Measurements from ENCODE around the gene GRHPR. TPM values are rescaled to one million over a fixed set of nuclear protein-coding genes. Genes with fewer than 3 reads are reported as not detected.
A peak's percentile ranks its signal among the peaks of the same experiment; 100 is the strongest.

Gene GRHPR
- total RNA-seq: 100 to 1,000 TPM in 2 of 4 donors, 10 to 100 TPM in 2; 81.7 to 135 (median 112) TPM

DNA sequence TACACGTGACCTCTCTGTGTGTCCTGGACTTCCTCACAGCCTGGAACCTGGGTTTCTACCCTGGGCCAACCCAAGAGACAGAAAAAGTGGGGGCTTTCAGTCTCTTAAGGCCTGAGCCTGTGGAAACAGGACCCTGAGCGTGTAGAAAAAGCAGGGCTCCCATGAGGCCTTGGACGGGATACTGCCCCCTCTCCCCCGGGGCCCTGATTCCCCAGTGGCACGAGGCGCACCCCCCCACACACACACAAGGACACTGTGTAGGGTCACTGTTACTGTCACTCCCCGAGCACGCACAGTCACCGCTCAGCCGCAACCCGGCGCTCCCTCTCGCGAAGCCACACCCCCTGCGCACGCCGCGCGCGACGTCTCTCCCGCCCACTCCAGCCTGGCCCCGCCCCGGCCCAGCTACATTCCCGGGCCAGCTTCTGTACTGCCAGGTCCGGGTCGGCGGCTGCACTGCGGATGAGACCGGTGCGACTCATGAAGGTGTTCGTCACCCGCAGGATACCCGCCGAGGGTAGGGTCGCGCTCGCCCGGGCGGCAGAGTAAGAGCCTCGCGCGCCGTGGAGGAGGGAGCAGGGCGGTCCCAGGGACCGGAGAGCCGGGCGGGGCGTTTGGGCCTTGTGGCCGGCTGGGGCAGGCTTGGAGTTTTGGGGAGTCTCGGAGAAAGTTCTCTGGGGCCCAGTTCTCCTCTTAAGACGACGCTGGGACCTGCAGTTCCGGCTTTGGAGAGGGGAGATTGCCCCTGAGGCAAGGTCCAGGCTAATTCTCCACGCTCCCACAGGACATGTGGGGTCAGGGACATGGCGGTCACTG is at the start of gene GRHPR:
TSS of gene GRHPR (plus strand) at position 408 of the 816 bp plus-strand sequence. CDS start at position 463, 55 bp downstream.
- peaks cover 4 to 12% of the 10 kb centered on the region in 2 donors for H3K4me1 ChIP-seq
- no peaks in the 10 kb centered on the region for H3K27me3 ChIP-seq
- no peaks in the 10 kb centered on the region for H3K9me3 ChIP-seq
- H3K36me3 ChIP-seq: no peaks in the 10 kb centered on the region
- intact Hi-C loops (cut with DNase I; ENCODE audit: low total_unique reads): no loop called here
- peak; percentile 82 to 89 for DNase-seq
- peak within 1 kb of the TSS; percentile 88 to 94 for H3K4me3 ChIP-seq
- H3K27ac ChIP-seq: peak within 1 kb of the TSS; percentile 71 to 85
- TF ChIP-seq, protein P1, sequence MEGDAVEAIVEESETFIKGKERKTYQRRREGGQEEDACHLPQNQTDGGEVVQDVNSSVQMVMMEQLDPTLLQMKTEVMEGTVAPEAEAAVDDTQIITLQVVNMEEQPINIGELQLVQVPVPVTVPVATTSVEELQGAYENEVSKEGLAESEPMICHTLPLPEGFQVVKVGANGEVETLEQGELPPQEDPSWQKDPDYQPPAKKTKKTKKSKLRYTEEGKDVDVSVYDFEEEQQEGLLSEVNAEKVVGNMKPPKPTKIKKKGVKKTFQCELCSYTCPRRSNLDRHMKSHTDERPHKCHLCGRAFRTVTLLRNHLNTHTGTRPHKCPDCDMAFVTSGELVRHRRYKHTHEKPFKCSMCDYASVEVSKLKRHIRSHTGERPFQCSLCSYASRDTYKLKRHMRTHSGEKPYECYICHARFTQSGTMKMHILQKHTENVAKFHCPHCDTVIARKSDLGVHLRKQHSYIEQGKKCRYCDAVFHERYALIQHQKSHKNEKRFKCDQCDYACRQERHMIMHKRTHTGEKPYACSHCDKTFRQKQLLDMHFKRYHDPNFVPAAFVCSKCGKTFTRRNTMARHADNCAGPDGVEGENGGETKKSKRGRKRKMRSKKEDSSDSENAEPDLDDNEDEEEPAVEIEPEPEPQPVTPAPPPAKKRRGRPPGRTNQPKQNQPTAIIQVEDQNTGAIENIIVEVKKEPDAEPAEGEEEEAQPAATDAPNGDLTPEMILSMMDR (IDR thresholded peaks at IDR 0.05): no peak
- peak; percentile 44 to 68 for TF ChIP-seq POLR2A (IDR thresholded peaks at IDR 0.05)

DNA sequence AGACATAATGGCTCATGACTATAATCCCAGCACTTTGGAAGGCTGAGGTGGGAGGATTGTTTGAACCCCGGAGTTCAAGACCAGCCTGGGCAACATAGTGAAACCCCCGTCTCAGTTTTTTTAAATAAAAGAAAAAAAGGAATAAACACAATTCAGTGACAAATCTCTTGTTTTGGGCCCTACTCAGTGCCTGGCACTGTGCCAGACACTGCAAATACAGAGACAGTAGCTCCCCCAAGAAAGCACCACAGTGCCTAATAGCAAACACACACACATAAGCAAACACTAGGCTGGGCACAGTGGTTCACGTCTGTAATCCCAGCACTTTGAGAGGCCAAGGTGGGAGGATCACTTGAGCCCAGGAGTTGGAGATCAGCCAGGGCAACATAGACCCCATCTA is 49.7 kb upstream of the GRHPR start:
- H3K27ac ChIP-seq: no peak overlapping the region
- no peak overlapping the region for H3K4me3 ChIP-seq
- H3K36me3 ChIP-seq: no peaks in the 10 kb centered on the region
- DNase-seq: no peak
- TF ChIP-seq, protein P1 (IDR thresholded peaks at IDR 0.05): no peak
- TF ChIP-seq POLR2A (IDR thresholded peaks at IDR 0.05): no peak
- no peaks in the 10 kb centered on the region for H3K27me3 ChIP-seq
- H3K4me1 ChIP-seq: no peaks in the 10 kb centered on the region
- H3K9me3 ChIP-seq: no peaks in the 10 kb centered on the region
- intact Hi-C loops (cut with DNase I; ENCODE audit: low total_unique reads): no loop called here

DNA sequence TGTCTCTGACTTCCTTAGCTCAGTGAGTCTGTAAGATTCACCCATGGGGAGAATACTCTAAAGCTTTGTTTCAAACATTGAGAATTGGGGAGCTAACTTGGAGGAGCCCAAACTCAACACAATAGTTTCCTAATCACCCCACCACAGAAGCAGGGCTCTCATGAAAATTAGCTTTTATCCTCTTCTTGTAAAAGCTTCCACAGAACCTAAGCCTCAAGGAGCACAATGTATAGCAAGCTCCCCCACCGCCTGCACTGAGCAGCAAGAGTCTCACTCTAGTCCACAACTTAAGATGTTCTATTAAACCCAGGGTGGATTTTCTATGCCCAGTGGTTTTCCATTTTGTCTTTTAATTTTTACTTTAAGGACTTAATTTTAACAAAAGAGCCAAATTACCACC is 48.9 kb upstream of the GRHPR start:
- Histone ChIP-seq H3K27me3 (no peaks in the 10 kb centered on the region), H3K36me3 (no peaks in the 10 kb centered on the region), H3K4me3 (no peak overlapping the region), H3K9me3 (no peaks in the 10 kb centered on the region), H3K4me1 (no peaks in the 10 kb centered on the region), H3K27ac (no peak overlapping the region)
- intact Hi-C loops (cut with DNase I; ENCODE audit: low total_unique reads): no loop called here
- no peak for TF ChIP-seq POLR2A (IDR thresholded peaks at IDR 0.05)
- TF ChIP-seq, protein P1 (IDR thresholded peaks at IDR 0.05): no peak
- DNase-seq: no peak

GRCh38 chr9:37374892-37375291 is 47.6 kb upstream of the GRHPR start:
- intact Hi-C loops (cut with DNase I; ENCODE audit: low total_unique reads): no loop called here
- no peak for TF ChIP-seq POLR2A (IDR thresholded peaks at IDR 0.05)
- TF ChIP-seq, protein P1 (IDR thresholded peaks at IDR 0.05): no peak
- H3K36me3 ChIP-seq: no peaks in the 10 kb centered on the region
- no peaks in the 10 kb centered on the region for H3K27me3 ChIP-seq
- H3K4me1 ChIP-seq: no peaks in the 10 kb centered on the region
- H3K27ac ChIP-seq: no peak overlapping the region
- DNase-seq: no peak
- no peaks in the 10 kb centered on the region for H3K9me3 ChIP-seq
- no peak overlapping the region for H3K4me3 ChIP-seq
